H1 (cell line): Measurements from ENCODE around the gene TMEM163. TPM values are rescaled to one million over a fixed set of nuclear protein-coding genes. Genes with fewer than 3 reads are reported as not detected.

Experiments used
- CTCF ChIA-PET: fragments of 300-600 bp; sonication (Branson Sonifier 250); formaldehyde crosslinking; loops from one replicate; lab custom pipeline; 2021; ENCODE audit not compliant: partially characterized antibody; lab: Charles Lee
- POLR2A ChIA-PET: fragments of 300-600 bp; sonication (Branson Sonifier 250); formaldehyde crosslinking; loops from one replicate; lab custom pipeline; 2021; ENCODE audit warnings: inconsistent platforms; ENCODE audit not compliant: partially characterized antibody; lab: Charles Lee
- DNase-seq, 2 experiments: peaks; one replicate each; pipeline versions ENCODE4 v3.0.0 to v3.0.0-alpha.2; 2010 to 2022; ENCODE audit warnings: low spot score in 2 of 2, low read depth in 1 of 2, mixed read lengths in 1 of 2
- FAIRE-seq: peaks from 2 replicates; lab custom pipeline; 2011; peaks lifted over from hg19 to GRCh38; lab: Jason Lieb, UNC
- H2AFZ ChIP-seq: 2 replicates; pipeline ENCODE4 v1.8.1; 2012; ENCODE audit warnings: low read length, inconsistent platforms
- H2AK5ac ChIP-seq: 2 replicates; pipeline ENCODE4 v1.6.1; 2013; ENCODE audit warnings: low read depth, low read length
- H2BK120ac ChIP-seq: replicated peaks from 2 replicates; pipeline ENCODE3; 2013; ENCODE audit warnings: low read depth, low read length, inconsistent platforms
- H2BK12ac ChIP-seq: 2 replicates; pipeline ENCODE4 v1.6.1; 2013; ENCODE audit warnings: low read depth, low read length
- H2BK15ac ChIP-seq: 2 replicates; pipeline ENCODE4 v1.6.1; 2013; ENCODE audit warnings: low read length
- H2BK20ac ChIP-seq: 2 replicates; pipeline ENCODE4 v1.6.1; 2013; ENCODE audit warnings: low read length
- H2BK5ac ChIP-seq: 2 replicates; pipeline ENCODE4 v1.6.1; 2013; ENCODE audit warnings: low read depth, low read length
- H3K14ac ChIP-seq: 2 replicates; pipeline ENCODE4 v1.6.1; 2013; ENCODE audit warnings: inconsistent platforms; ENCODE audit not compliant: insufficient read length
- H3K18ac ChIP-seq: 2 replicates; pipeline ENCODE4 v1.6.1; 2013; ENCODE audit warnings: low read length; ENCODE audit errors: extremely low read depth
- H3K23ac ChIP-seq: 2 replicates; pipeline ENCODE4 v1.6.1; 2013; ENCODE audit warnings: inconsistent platforms; ENCODE audit not compliant: insufficient read length
- H3K23me2 ChIP-seq: 2 replicates; pipeline ENCODE4 v1.6.1; 2013; ENCODE audit warnings: low read depth, low read length
- H3K27ac ChIP-seq: 2 replicates; pipeline ENCODE4 v1.6.1; 2011; ENCODE audit warnings: low read depth, low read length, inconsistent platforms
- H3K27me3 ChIP-seq, 4 experiments: replicated peaks in 1 of 4; 1 replicate in 1 of 4; 2 replicates in 3 of 4; pipeline versions ENCODE4 v1.6.1 to v1.8.1; 2011 to 2013; ENCODE audit warnings: low read length in 3 of 4, mild to moderate bottlenecking in 3 of 4, inconsistent platforms in 2 of 4, mixed read lengths in 2 of 4, moderate library complexity in 1 of 4; ENCODE audit not compliant: control insufficient read depth in 3 of 4, insufficient read depth in 3 of 4; ENCODE audit errors: extremely low read depth in 1 of 4
- H3K36me3 ChIP-seq, 4 experiments: 2 replicates each; pipeline versions ENCODE4 v1.6.1 to v1.8.1; 2011 to 2013; ENCODE audit warnings: mild to moderate bottlenecking in 4 of 4, low read length in 3 of 4, moderate library complexity in 2 of 4, control low read depth in 1 of 4, inconsistent platforms in 1 of 4; ENCODE audit not compliant: insufficient read depth in 4 of 4, control insufficient read depth in 2 of 4
- H3K4ac ChIP-seq: replicated peaks from 2 replicates; pipeline ENCODE3; 2013; ENCODE audit warnings: low read length, low read depth, mixed read lengths, inconsistent platforms; ENCODE audit not compliant: insufficient read length
- H3K4me1 ChIP-seq, 4 experiments: replicated peaks in 1 of 4; 1 replicate in 1 of 4; 2 replicates in 3 of 4; pipeline versions ENCODE4 v1.6.1 to v1.8.1; 2011 to 2013; ENCODE audit warnings: low read length in 3 of 4, inconsistent platforms in 2 of 4, mixed read lengths in 1 of 4; ENCODE audit not compliant: insufficient read depth in 4 of 4, control insufficient read depth in 3 of 4
- H3K4me2 ChIP-seq, 2 experiments: 2 replicates each; pipeline versions ENCODE4 v1.6.1 to v1.8.1; 2011 to 2013; ENCODE audit warnings: low read depth in 2 of 2, low read length in 2 of 2, control low read depth in 1 of 2, inconsistent platforms in 1 of 2, mild to moderate bottlenecking in 1 of 2; ENCODE audit not compliant: insufficient read depth in 1 of 2
- H3K4me3 ChIP-seq, 4 experiments: fragments of 200-600, 300-600 bp in 1 of 4; sonication (generic), shearing (Covaris generic), sonication (Bioruptor Twin) in 1 of 4; 2 replicates each; pipeline versions ENCODE4 v1.5.1 to v1.8.1; 2011 to 2016; ENCODE audit warnings: low read length in 4 of 4, low read depth in 3 of 4, control low read depth in 2 of 4, inconsistent platforms in 2 of 4, mild to moderate bottlenecking in 2 of 4, mixed read lengths in 1 of 4, moderate library complexity in 1 of 4; ENCODE audit not compliant: insufficient read depth in 2 of 4; ENCODE audit errors: extremely low read depth in 1 of 4
- H3K56ac ChIP-seq: replicated peaks from 2 replicates; pipeline ENCODE3; 2013; ENCODE audit warnings: low read depth, mild to moderate bottlenecking, mixed read lengths, low read length, inconsistent platforms; ENCODE audit not compliant: insufficient read length
- H3K79me1 ChIP-seq: 2 replicates; pipeline ENCODE4 v1.6.1; 2013; ENCODE audit warnings: low read depth, low read length, control low read depth
- H3K79me2 ChIP-seq, 2 experiments: 2 replicates each; pipeline versions ENCODE4 v1.6.1 to v1.8.1; 2012 to 2013; ENCODE audit warnings: low read length in 2 of 2, mild to moderate bottlenecking in 2 of 2, inconsistent platforms in 1 of 2; ENCODE audit not compliant: insufficient read depth in 2 of 2, control insufficient read depth in 1 of 2
- H3K9ac ChIP-seq, 4 experiments: replicated peaks in 1 of 4; 1 replicate in 1 of 4; 2 replicates in 3 of 4; pipeline versions ENCODE4 v1.6.1 to v1.8.1; 2011 to 2013; ENCODE audit warnings: low read depth in 3 of 4, low read length in 3 of 4, control low read depth in 2 of 4, mild to moderate bottlenecking in 2 of 4, moderate library complexity in 2 of 4, inconsistent platforms in 1 of 4; ENCODE audit errors: extremely low read depth in 1 of 4
- H3K9me3 ChIP-seq, 2 experiments: 2 replicates each; pipeline versions ENCODE4 v1.6.1 to v1.8.1; 2012 to 2013; ENCODE audit warnings: mild to moderate bottlenecking in 2 of 2, moderate library complexity in 2 of 2, control low read depth in 1 of 2, inconsistent platforms in 1 of 2, low read depth in 1 of 2, low read length in 1 of 2, mixed read lengths in 1 of 2; ENCODE audit not compliant: insufficient read depth in 2 of 2
- H4K20me1 ChIP-seq, 2 experiments: replicated peaks in 1 of 2; 2 replicates each; pipeline versions ENCODE3 to v1.8.1; 2011 to 2013; ENCODE audit warnings: inconsistent platforms in 2 of 2, low read length in 2 of 2, mild to moderate bottlenecking in 1 of 2; ENCODE audit not compliant: insufficient read depth in 2 of 2, control insufficient read depth in 1 of 2
- H4K5ac ChIP-seq: 2 replicates; pipeline ENCODE4 v1.6.1; 2013; ENCODE audit warnings: low read length, low read depth, mixed read lengths, inconsistent platforms; ENCODE audit not compliant: insufficient read length
- H4K8ac ChIP-seq: 2 replicates; pipeline ENCODE4 v1.8.0; 2013; ENCODE audit warnings: mild to moderate bottlenecking, moderate library complexity, low read length, inconsistent platforms; ENCODE audit not compliant: insufficient read depth; ENCODE audit errors: extremely low read depth
- H4K91ac ChIP-seq: replicated peaks from 2 replicates; pipeline ENCODE3; 2013; ENCODE audit warnings: low read length, mixed read lengths, inconsistent platforms; ENCODE audit not compliant: insufficient read length
- ATF3 ChIP-seq: IDR thresholded peaks from 2 replicates; pipeline ENCODE4 v1.6.1; 2011; ENCODE audit warnings: low read depth, mild to moderate bottlenecking, low read length; ENCODE audit not compliant: insufficient read depth
- BCL11A ChIP-seq, 2 experiments: IDR thresholded peaks; one replicate each; pipeline ENCODE4 v1.6.1; 2011; ENCODE audit warnings: low read depth in 2 of 2, low read length in 2 of 2, mild to moderate bottlenecking in 2 of 2
- E2F6 ChIP-seq: IDR thresholded peaks from 2 replicates; pipeline ENCODE4 v1.6.1; 2012; ENCODE audit warnings: inconsistent platforms
- EP300 ChIP-seq, 2 experiments: IDR thresholded peaks; 1 replicate in 1 of 2; 2 replicates in 1 of 2; pipeline ENCODE4 v1.6.1; 2011 to 2012; ENCODE audit warnings: low read depth in 2 of 2, low read length in 2 of 2, mild to moderate bottlenecking in 2 of 2, borderline replicate concordance in 1 of 2, inconsistent platforms in 1 of 2, moderate library complexity in 1 of 2
- FOSL1 ChIP-seq: IDR thresholded peaks from 2 replicates; pipeline ENCODE4 v1.6.1; 2011; ENCODE audit warnings: mild to moderate bottlenecking, low read depth, low read length, moderate library complexity; ENCODE audit not compliant: insufficient read depth
- POLR2AphosphoS5 ChIP-seq: IDR thresholded peaks from 2 replicates; pipeline ENCODE4 v1.6.1; 2011; ENCODE audit warnings: low read depth, low read length
- RFX5 ChIP-seq: IDR thresholded peaks from 2 replicates; pipeline ENCODE4 v1.6.1; 2011; ENCODE audit warnings: low read depth, low read length, improper control_type of control experiment, borderline replicate concordance
- SP2 ChIP-seq: IDR thresholded peaks from 2 replicates; pipeline ENCODE4 v1.6.1; 2012; ENCODE audit warnings: mild to moderate bottlenecking, low read length, inconsistent platforms
- WGBS, 2 experiments: shearing (Covaris generic) in 1 of 2; methylation state at CpG; one replicate each; pipeline versions ENCODE4 v1.1.6 to v1.1.7; 2013 to 2015; ENCODE audit warnings: low lambda C conversion rate in 2 of 2, mixed read lengths in 2 of 2, inconsistent platforms in 1 of 2, low coverage in 1 of 2, missing lambda C conversion rate in 1 of 2; ENCODE audit not compliant: insufficient replicate concordance in 2 of 2, insufficient coverage in 1 of 2, insufficient read length in 1 of 2; ENCODE audit errors: extremely low coverage in 1 of 2, missing lambda C conversion rate in 1 of 2; 5-methylcytosine and 5-hydroxymethylcytosine counted together
- polyA plus RNA-seq, 7 experiments: library from polyadenylated mRNA; depleted of rRNA in 3 of 7; stranded (reverse) in 5 of 7; unstranded in 2 of 7; fragments of >200 nt in 5 of 7; fragments of 200-250 nt in 2 of 7; gene quantifications; 1 replicate in 5 of 7; 2 replicates in 1 of 7; 4 replicates in 1 of 7; pipeline versions ENCODE4 v1.2.1 to v1.2.3, GENCODE V29; 2011 to 2013; ENCODE audit warnings: missing spikeins in 2 of 7, mixed read lengths in 2 of 7
- total RNA-seq: library from RNA; stranded (reverse); fragmentation: NEBNext Ultra II Directional; extraction: Animal tissue kit (Norgen Biotek cat#: 25700); gene quantifications from 2 replicates; pipeline ENCODE4 v1.2.1, GENCODE V29; 2021

TMEM163 gene
- total and polyA plus RNA-seq, 2 of the 8 experiments (the other 6 are each of a cell fraction or from before 2014, with no cell fraction given) = 2.8 to 3.2 TPM

GRCh38 chr2:134703426-134703825, 15.4 kb downstream of the TMEM163 start:
- Histone ChIP-seq H2BK120ac (no peak overlapping the region), H3K9me3 (no peaks in the 10 kb centered on the region), H2AK5ac (no peak overlapping the region), H3K36me3 (no peaks in the 10 kb centered on the region), H3K27ac (no peak overlapping the region), H2BK5ac (no peak overlapping the region), H3K18ac (no peak overlapping the region), H3K4me2 (no peak overlapping the region), H4K5ac (no peak overlapping the region), H3K14ac (no peak overlapping the region), H3K9ac (no peak overlapping the region), H4K20me1 (no peaks in the 10 kb centered on the region), H3K4ac (no peak overlapping the region), H2BK15ac (no peak overlapping the region), H3K79me1 (no peaks in the 10 kb centered on the region), H3K56ac (no peak overlapping the region), H3K4me3 (no peak overlapping the region), H3K23me2 (no peaks in the 10 kb centered on the region), H2AFZ (no peak overlapping the region), H2BK12ac (no peak overlapping the region), H4K8ac (no peak overlapping the region), H3K27me3 (no peaks in the 10 kb centered on the region), H3K23ac (no peak overlapping the region), H2BK20ac (no peak overlapping the region), H3K4me1 (peaks cover 0 to 17% (median 11%) of the 10 kb centered on the region in 4 experiments; a peak in 6 of 7 replicates), H4K91ac (no peak overlapping the region), H3K79me2 (no peaks in the 10 kb centered on the region)
- DNase-seq = no peak
- WGBS, 2 experiments = 80% methylated on average over 1 of the region's 1 CpG; no CpG with 5 or more reads in 1 of the 2 experiments
- ChIA-PET POLR2A (interaction anchor here (1.2 kb wide), 1 partner anchor 9 kb away, joined by 3 read pairs; no protein-coding TSS in a partner anchor), CTCF (interaction anchor here (0.6 to 2.4 kb wide), 13 partner anchors 9 to 1505 kb away, joined by 3 to 11 read pairs (median 5); partner anchors contain the start of gene TMEM163)
- TF ChIP-seq ATF3 (no peak), EP300 (IDR thresholded peaks at IDR 0.05; ENCODE audit: borderline replicate concordance in 1 of 2, low read depth in 2 of 2, low read length in 2 of 2) (no peak), BCL11A (IDR thresholded peaks at IDR 0.05; ENCODE audit: low read depth in 2 of 2, low read length in 2 of 2) (no peak), POLR2AphosphoS5 (no peak), FOSL1 (no peak), SP2 (no peak), RFX5 (no peak), E2F6 (no peak)
- no peak for FAIRE-seq
